Osteocyte (in vitro differentiated cells): ENCODE data around the gene RBM26. TPM values are rescaled to one million over a fixed set of nuclear protein-coding genes. Genes with fewer than 3 reads are reported as not detected.

Experiments
- DNase-seq: peaks from one replicate; pipeline ENCODE4 v3.0.0; 2021; ENCODE audit warnings: mixed read lengths; ENCODE audit not compliant: unreplicated experiment; ENCODE audit errors: extremely low spot score
- H3K27ac Mint-ChIP-seq: one replicate; pipeline ENCODE4 v1.8.0; 2021; ENCODE audit warnings: mild to moderate bottlenecking, mixed read lengths; ENCODE audit not compliant: unreplicated experiment
- H3K27me3 Mint-ChIP-seq: one replicate; pipeline ENCODE4 v1.8.0; 2021; ENCODE audit warnings: mixed read lengths; ENCODE audit not compliant: unreplicated experiment
- H3K36me3 Mint-ChIP-seq: one replicate; pipeline ENCODE4 v1.8.0; 2021; ENCODE audit warnings: mixed read lengths; ENCODE audit not compliant: unreplicated experiment
- H3K4me1 Mint-ChIP-seq: one replicate; pipeline ENCODE4 v1.8.0; 2021; ENCODE audit warnings: mixed read lengths; ENCODE audit not compliant: unreplicated experiment
- H3K4me3 Mint-ChIP-seq: one replicate; pipeline ENCODE4 v1.8.0; 2021; ENCODE audit warnings: mild to moderate bottlenecking, moderate library complexity, mixed read lengths; ENCODE audit not compliant: unreplicated experiment
- H3K9me3 Mint-ChIP-seq: one replicate; pipeline ENCODE4 v1.8.0; 2021; ENCODE audit warnings: mixed read lengths; ENCODE audit not compliant: unreplicated experiment
- total RNA-seq: library from RNA; stranded (reverse); gene quantifications from 2 replicates; pipeline ENCODE4 v1.2.1, GENCODE V29; 2021
- TF ChIP-seq, protein P1 (sequence below): fragments of 200-600 bp; sonication (generic); IDR thresholded peaks from 2 replicates; pipeline ENCODE4 v1.5.0; 2021; ENCODE audit warnings: antibody characterized with exemption, mild to moderate bottlenecking, moderate library complexity

The RBM26 gene
- total RNA-seq, 1 donor from 2014 or later = 38.3 TPM

GRCh38 chr13:79423801-79424642 lies 18.0 kb upstream of the RBM26 start:
- TF ChIP-seq, protein P1, sequence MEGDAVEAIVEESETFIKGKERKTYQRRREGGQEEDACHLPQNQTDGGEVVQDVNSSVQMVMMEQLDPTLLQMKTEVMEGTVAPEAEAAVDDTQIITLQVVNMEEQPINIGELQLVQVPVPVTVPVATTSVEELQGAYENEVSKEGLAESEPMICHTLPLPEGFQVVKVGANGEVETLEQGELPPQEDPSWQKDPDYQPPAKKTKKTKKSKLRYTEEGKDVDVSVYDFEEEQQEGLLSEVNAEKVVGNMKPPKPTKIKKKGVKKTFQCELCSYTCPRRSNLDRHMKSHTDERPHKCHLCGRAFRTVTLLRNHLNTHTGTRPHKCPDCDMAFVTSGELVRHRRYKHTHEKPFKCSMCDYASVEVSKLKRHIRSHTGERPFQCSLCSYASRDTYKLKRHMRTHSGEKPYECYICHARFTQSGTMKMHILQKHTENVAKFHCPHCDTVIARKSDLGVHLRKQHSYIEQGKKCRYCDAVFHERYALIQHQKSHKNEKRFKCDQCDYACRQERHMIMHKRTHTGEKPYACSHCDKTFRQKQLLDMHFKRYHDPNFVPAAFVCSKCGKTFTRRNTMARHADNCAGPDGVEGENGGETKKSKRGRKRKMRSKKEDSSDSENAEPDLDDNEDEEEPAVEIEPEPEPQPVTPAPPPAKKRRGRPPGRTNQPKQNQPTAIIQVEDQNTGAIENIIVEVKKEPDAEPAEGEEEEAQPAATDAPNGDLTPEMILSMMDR = peak; percentile 75
- Mint-ChIP-seq H3K27me3 (peaks cover 3% of the 10 kb centered on the region), H3K4me1 (no peaks in the 10 kb centered on the region), H3K4me3 (no peak overlapping the region), H3K36me3 (no peaks in the 10 kb centered on the region), H3K9me3 (no peaks in the 10 kb centered on the region), H3K27ac (no peak overlapping the region)
- no peak for DNase-seq

DNA sequence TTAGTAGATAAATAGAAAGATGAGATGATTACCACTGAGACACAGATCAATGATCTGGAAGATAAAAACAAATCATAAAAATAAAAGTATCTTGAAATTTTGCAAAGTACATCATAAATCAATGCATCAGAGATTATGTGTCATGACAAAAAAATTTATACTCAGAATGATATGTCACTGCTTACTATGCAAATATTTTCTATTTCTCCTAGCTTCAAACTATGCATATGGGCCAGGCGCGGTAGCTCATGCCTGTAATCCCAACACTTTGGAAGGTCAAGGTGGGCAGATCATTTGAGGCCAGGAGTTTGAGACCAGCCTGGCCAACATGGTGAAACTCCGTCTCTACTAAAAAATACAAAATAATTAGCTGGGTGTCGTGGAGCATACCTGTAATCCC lies 17.3 kb upstream of the RBM26 start:
- Mint-ChIP-seq H3K36me3 (no peaks in the 10 kb centered on the region), H3K27me3 (no peaks in the 10 kb centered on the region), H3K4me3 (no peak overlapping the region), H3K27ac (no peak overlapping the region), H3K4me1 (no peaks in the 10 kb centered on the region), H3K9me3 (no peaks in the 10 kb centered on the region)
- TF ChIP-seq, protein P1 = no peak
- no peak for DNase-seq

- Mint-ChIP-seq H3K27ac (no peak overlapping the region), H3K27me3 (no peaks in the 10 kb centered on the region), H3K4me3 (no peak overlapping the region), H3K36me3 (no peaks in the 10 kb centered on the region), H3K4me1 (no peaks in the 10 kb centered on the region), H3K9me3 (no peaks in the 10 kb centered on the region)
- TF ChIP-seq, protein P1 = no peak
- DNase-seq = no peak
Observed at GRCh38 chr13:79419365-79419764, 13.3 kb upstream of the RBM26 start.

- DNase-seq = no peak
- Mint-ChIP-seq H3K4me1 (no peaks in the 10 kb centered on the region), H3K4me3 (no peak overlapping the region), H3K9me3 (no peaks in the 10 kb centered on the region), H3K27ac (no peak overlapping the region), H3K27me3 (no peaks in the 10 kb centered on the region), H3K36me3 (no peaks in the 10 kb centered on the region)
- TF ChIP-seq, protein P1 = no peak
Observed at GRCh38 chr13:79417741-79418140, 11.7 kb upstream of the RBM26 start.

GRCh38 chr13:79413521-79413920 lies 7.5 kb upstream of the RBM26 start:
- Mint-ChIP-seq H3K27ac (no peak overlapping the region), H3K4me1 (no peaks in the 10 kb centered on the region), H3K9me3 (no peaks in the 10 kb centered on the region), H3K27me3 (no peaks in the 10 kb centered on the region), H3K36me3 (no peaks in the 10 kb centered on the region), H3K4me3 (no peak overlapping the region)
- DNase-seq = no peak
- TF ChIP-seq, protein P1 = no peak
